Bronchial epithelial cell (primary cell): Measurements from ENCODE around the gene SH3BP1. TPM values are rescaled to one million over a fixed set of nuclear protein-coding genes. Genes with fewer than 3 reads are reported as not detected.

Source experiments
- DNase-seq: peaks from one replicate; pipeline ENCODE4 v3.0.0-alpha.2; 2010; ENCODE audit warnings: low read depth
- FAIRE-seq: peaks from 2 replicates; lab custom pipeline; 2011; peaks lifted over from hg19 to GRCh38; lab: Jason Lieb, UNC
- H3K27me3 ChIP-seq: 2 replicates; pipeline ENCODE4 v1.5.1; 2011; ENCODE audit warnings: low read length; ENCODE audit not compliant: control insufficient read depth, insufficient read depth
- H3K36me3 ChIP-seq: 2 replicates; pipeline ENCODE4 v1.5.1; 2011; ENCODE audit warnings: low read length; ENCODE audit not compliant: control insufficient read depth, insufficient read depth
- H3K4me3 ChIP-seq: 2 replicates; pipeline ENCODE4 v1.5.1; 2011; ENCODE audit warnings: mild to moderate bottlenecking, low read depth, low read length, control low read depth
- CTCF ChIP-seq: IDR thresholded peaks from 2 replicates; pipeline ENCODE4 v1.5.1; 2011; ENCODE audit warnings: mild to moderate bottlenecking, moderate library complexity, low read length, control low read depth, inconsistent platforms; ENCODE audit not compliant: insufficient read depth, severe bottlenecking
- total RNA-seq: library from RNA; depleted of rRNA; stranded (reverse); fragments of >200 nt; gene quantifications from 2 replicates; pipeline ENCODE4 v1.2.1, GENCODE V29; 2014

The SH3BP1 gene
- total RNA-seq, 1 donor from 2014 or later: 15.5 TPM

- no peak for FAIRE-seq
- no peak overlapping the region for H3K4me3 ChIP-seq
- TF ChIP-seq CTCF: no peak
- H3K36me3 ChIP-seq: peaks cover 7% of the 10 kb centered on the region
- no peaks in the 10 kb centered on the region for H3K27me3 ChIP-seq
- no peak for DNase-seq
These were observed 40.9 kb downstream of the SH3BP1 start for GRCh38 chr22:37680191-37680851.

GRCh38 chr22:37681001-37681424 is 41.5 kb downstream of the SH3BP1 start:
- no peak overlapping the region for H3K4me3 ChIP-seq
- peak; percentile 41 for DNase-seq
- peaks cover 7% of the 10 kb centered on the region for H3K36me3 ChIP-seq
- no peak for FAIRE-seq
- H3K27me3 ChIP-seq: no peaks in the 10 kb centered on the region
- no peak for TF ChIP-seq CTCF

- DNase-seq (peak; percentile 70), FAIRE-seq (no peak)
- TF ChIP-seq CTCF: peak; percentile 97
- Histone ChIP-seq H3K27me3 (no peaks in the 10 kb centered on the region), H3K36me3 (peaks cover 7% of the 10 kb centered on the region), H3K4me3 (no peak overlapping the region)
These were observed 42.1 kb downstream of the SH3BP1 start for GRCh38 chr22:37681556-37682049.

GRCh38 chr22:37684803-37685615 is 45.5 kb downstream of the SH3BP1 start:
- no peak overlapping the region for H3K4me3 ChIP-seq
- FAIRE-seq: no peak
- no peaks in the 10 kb centered on the region for H3K27me3 ChIP-seq
- H3K36me3 ChIP-seq: peaks cover 9% of the 10 kb centered on the region
- peak; percentile 59 for DNase-seq
- no peak for TF ChIP-seq CTCF

GRCh38 chr22:37686002-37686982 is 46.8 kb downstream of the SH3BP1 start, which contains the start of gene NOL12:
Gene NOL12, plus strand, starts transcription at chr22:37686343. Its CDS starts 50 bp downstream, at chr22:37686393.
- no peak for TF ChIP-seq CTCF
- Histone ChIP-seq H3K4me3 (peak within 1 kb of the TSS; percentile 97), H3K27me3 (no peaks in the 10 kb centered on the region), H3K36me3 (peaks cover 11% of the 10 kb centered on the region)
- DNase-seq: peak; percentile 74
- peak; percentile 28 for FAIRE-seq
